HEK293 (cell line): Measurements from ENCODE around the gene FUBP3.

Experiments used
- CTCF ChIA-PET: fragments of 350-600 bp; formaldehyde crosslinking; extraction: SDS; loops from one replicate; lab custom pipeline; 2021; ENCODE audit warnings: antibody characterized with exemption; lab: Yijun Ruan, JAX
- POLR2A ChIA-PET: fragments of 300-600 bp; formaldehyde crosslinking; extraction: SDS; loops from one replicate; lab custom pipeline; 2020; ENCODE audit warnings: antibody characterized with exemption, inconsistent platforms; lab: Yijun Ruan, JAX
- H3K27ac ChIP-seq: fragments of 200-500 bp; sonication (Bioruptor generic); 2 replicates; pipeline ENCODE4 v1.5.1; 2014; ENCODE audit warnings: low read depth, low read length, control low read depth, inconsistent platforms; ENCODE audit errors: extremely low read depth
- H3K36me3 ChIP-seq, 2 experiments: fragments of 200-500 bp in 1 of 2; sonication (Bioruptor generic) in 1 of 2; 1 replicate in 1 of 2; 2 replicates in 1 of 2; pipeline ENCODE4 v1.5.1; 2014 to 2017; ENCODE audit warnings: inconsistent platforms in 2 of 2, low read length in 2 of 2; ENCODE audit not compliant: control insufficient read depth in 2 of 2, insufficient read depth in 1 of 2
- H3K4me1 ChIP-seq: fragments of 200-500 bp; sonication (Bioruptor generic); 2 replicates; pipeline ENCODE4 v1.5.1; 2014; ENCODE audit warnings: mild to moderate bottlenecking, low read length, inconsistent platforms; ENCODE audit not compliant: control insufficient read depth, insufficient read depth
- H3K4me3 ChIP-seq: 2 replicates; pipeline ENCODE4 v1.5.1; 2011; ENCODE audit warnings: low read depth, mild to moderate bottlenecking, control low read depth, low read length, moderate library complexity
- H3K9me3 ChIP-seq: fragments of 200-500 bp; sonication (Bioruptor generic); 2 replicates; pipeline ENCODE4 v1.5.1; 2014; ENCODE audit warnings: low read depth, low read length, inconsistent platforms; ENCODE audit not compliant: control insufficient read depth, insufficient read depth
- GFI1B ChIP-seq: fragments of 450-650 bp; formaldehyde crosslinking; IDR thresholded peaks from 2 replicates; pipeline ENCODE4 v1.5.1; 2016; ENCODE audit warnings: missing biosample characterization, missing genetic modification characterization
- HOXA7 ChIP-seq: sonication (generic); formaldehyde crosslinking; IDR thresholded peaks from 2 replicates; pipeline ENCODE4 v1.8.1; 2022; ENCODE audit warnings: missing genetic modification reagents, borderline replicate concordance
- ZBTB17 ChIP-seq: fragments of 450-650 bp; formaldehyde crosslinking; IDR thresholded peaks from 2 replicates; pipeline ENCODE4 v1.5.1; 2016; ENCODE audit warnings: missing biosample characterization, missing genetic modification characterization
- ZBTB21 ChIP-seq: fragments of 450-650 bp; formaldehyde crosslinking; IDR thresholded peaks from 2 replicates; pipeline ENCODE4 v1.5.1; 2017; ENCODE audit warnings: missing biosample characterization, missing genetic modification characterization
- ZFP37 ChIP-seq: fragments of 450-650 bp; formaldehyde crosslinking; IDR thresholded peaks from 2 replicates; pipeline ENCODE4 v1.5.1; 2016; ENCODE audit warnings: missing biosample characterization, missing genetic modification characterization
- ZNF133 ChIP-seq: fragments of 450-650 bp; formaldehyde crosslinking; IDR thresholded peaks from 2 replicates; pipeline ENCODE4 v1.5.1; 2016; ENCODE audit warnings: missing biosample characterization, missing genetic modification characterization
- ZNF202 ChIP-seq: fragments of 450-650 bp; formaldehyde crosslinking; IDR thresholded peaks from 2 replicates; pipeline ENCODE4 v1.5.1; 2016; ENCODE audit warnings: missing biosample characterization, missing genetic modification characterization, borderline replicate concordance
- ZNF423 ChIP-seq: fragments of 450-650 bp; formaldehyde crosslinking; IDR thresholded peaks from 2 replicates; pipeline ENCODE4 v1.5.1; 2016; ENCODE audit warnings: missing biosample characterization, missing genetic modification characterization
- ZNF48 ChIP-seq: fragments of 450-650 bp; formaldehyde crosslinking; IDR thresholded peaks from 2 replicates; pipeline ENCODE4 v1.5.1; 2016; ENCODE audit warnings: missing biosample characterization, missing genetic modification characterization
- ZNF510 ChIP-seq: fragments of 450-650 bp; formaldehyde crosslinking; IDR thresholded peaks from 2 replicates; pipeline ENCODE4 v1.5.1; 2018; ENCODE audit warnings: mild to moderate bottlenecking, missing genetic modification characterization, missing biosample characterization; ENCODE audit not compliant: insufficient replicate concordance
- ZNF585B ChIP-seq: fragments of 450-650 bp; formaldehyde crosslinking; IDR thresholded peaks from 2 replicates; pipeline ENCODE4 v1.5.1; 2016; ENCODE audit warnings: missing biosample characterization, missing genetic modification characterization
- ZNF596 ChIP-seq: fragments of 450-650 bp; IDR thresholded peaks from 2 replicates; pipeline ENCODE4 v1.5.0; 2018; ENCODE audit warnings: missing biosample characterization, mild to moderate bottlenecking, missing genetic modification characterization, moderate library complexity
- ZNF624 ChIP-seq: fragments of 450-650 bp; formaldehyde crosslinking; IDR thresholded peaks from 2 replicates; pipeline ENCODE4 v1.5.1; 2017; ENCODE audit warnings: missing biosample characterization, missing genetic modification characterization
- ZNF658 ChIP-seq: fragments of 450-650 bp; formaldehyde crosslinking; IDR thresholded peaks from 2 replicates; pipeline ENCODE4; 2016; ENCODE audit warnings: missing biosample characterization, missing genetic modification characterization
- ZNF776 ChIP-seq: fragments of 450-650 bp; formaldehyde crosslinking; IDR thresholded peaks from 2 replicates; pipeline ENCODE4 v1.5.0; 2017; ENCODE audit warnings: missing biosample characterization, missing genetic modification characterization, borderline replicate concordance
- ZNF791 ChIP-seq: fragments of 450-650 bp; formaldehyde crosslinking; IDR thresholded peaks from 2 replicates; pipeline ENCODE4 v1.5.1; 2016; ENCODE audit warnings: missing biosample characterization, missing genetic modification characterization
- ZNF792 ChIP-seq: fragments of 450-650 bp; formaldehyde crosslinking; IDR thresholded peaks from 2 replicates; pipeline ENCODE4 v1.5.1; 2016; ENCODE audit warnings: missing biosample characterization, missing genetic modification characterization
- ZNF843 ChIP-seq: fragments of 450-650 bp; formaldehyde crosslinking; IDR thresholded peaks from 2 replicates; pipeline ENCODE4 v1.5.1; 2016; ENCODE audit warnings: missing biosample characterization, missing genetic modification characterization
- ZSCAN16 ChIP-seq: fragments of 450-650 bp; formaldehyde crosslinking; IDR thresholded peaks from 2 replicates; pipeline ENCODE4 v1.5.1; 2016; ENCODE audit warnings: missing biosample characterization, missing genetic modification characterization
- ZSCAN30 ChIP-seq: fragments of 450-650 bp; IDR thresholded peaks from 2 replicates; pipeline ENCODE4 v1.5.1; 2018; ENCODE audit warnings: missing biosample characterization, mild to moderate bottlenecking, missing genetic modification characterization, moderate library complexity
- ZSCAN5A ChIP-seq: fragments of 450-650 bp; formaldehyde crosslinking; IDR thresholded peaks from 2 replicates; pipeline ENCODE4 v1.5.1; 2016; ENCODE audit warnings: missing biosample characterization, missing genetic modification characterization
- TF ChIP-seq, protein P1 (sequence below): fragments of 450-650 bp; formaldehyde crosslinking; IDR thresholded peaks from 2 replicates; pipeline ENCODE4 v1.5.1; 2016; ENCODE audit warnings: missing biosample characterization, missing genetic modification characterization, low read depth
- TF ChIP-seq, protein P2 (sequence below): fragments of 450-650 bp; IDR thresholded peaks from 2 replicates; pipeline ENCODE4 v1.5.1; 2018; ENCODE audit warnings: missing biosample characterization, mild to moderate bottlenecking, missing genetic modification characterization
- TF ChIP-seq, protein P3 (sequence below): fragments of 450-650 bp; formaldehyde crosslinking; IDR thresholded peaks from 2 replicates; pipeline ENCODE4 v1.5.1; 2016; ENCODE audit warnings: missing biosample characterization, missing genetic modification characterization
- TF ChIP-seq, protein P4 (sequence below): fragments of 450-650 bp; formaldehyde crosslinking; IDR thresholded peaks from 2 replicates; pipeline ENCODE4 v1.5.1; 2016; ENCODE audit warnings: missing biosample characterization, missing genetic modification characterization, borderline replicate concordance
- TF ChIP-seq, protein P5 (sequence below): fragments of 450-650 bp; formaldehyde crosslinking; IDR thresholded peaks from 2 replicates; pipeline ENCODE4 v1.5.0; 2017; ENCODE audit warnings: missing biosample characterization, missing genetic modification characterization, borderline replicate concordance

The FUBP3 gene

GRCh38 chr9:130642926-130643325 is 63.5 kb downstream of the FUBP3 start:
- Histone ChIP-seq H3K36me3 (peaks cover 0 to 8% of the 10 kb centered on the region in 2 experiments; a peak in 2 of 3 replicates), H3K27ac (no peak overlapping the region), H3K9me3 (no peaks in the 10 kb centered on the region), H3K4me1 (no peaks in the 10 kb centered on the region), H3K4me3 (no peak overlapping the region)
- TF ChIP-seq ZNF658 (no peak), HOXA7 (CRISPR knock-in tag) (no peak), ZFP37 (tag by site-specific recombination) (no peak), ZNF510 (tag by site-specific recombination) (no peak), ZNF133 (no peak), ZBTB21 (no peak), ZNF791 (tag by site-specific recombination) (no peak), ZNF423 (tag by site-specific recombination) (no peak), ZSCAN16 (tag by site-specific recombination) (no peak), ZNF596 (tag by site-specific recombination) (no peak)
- TF ChIP-seq, protein P1, sequence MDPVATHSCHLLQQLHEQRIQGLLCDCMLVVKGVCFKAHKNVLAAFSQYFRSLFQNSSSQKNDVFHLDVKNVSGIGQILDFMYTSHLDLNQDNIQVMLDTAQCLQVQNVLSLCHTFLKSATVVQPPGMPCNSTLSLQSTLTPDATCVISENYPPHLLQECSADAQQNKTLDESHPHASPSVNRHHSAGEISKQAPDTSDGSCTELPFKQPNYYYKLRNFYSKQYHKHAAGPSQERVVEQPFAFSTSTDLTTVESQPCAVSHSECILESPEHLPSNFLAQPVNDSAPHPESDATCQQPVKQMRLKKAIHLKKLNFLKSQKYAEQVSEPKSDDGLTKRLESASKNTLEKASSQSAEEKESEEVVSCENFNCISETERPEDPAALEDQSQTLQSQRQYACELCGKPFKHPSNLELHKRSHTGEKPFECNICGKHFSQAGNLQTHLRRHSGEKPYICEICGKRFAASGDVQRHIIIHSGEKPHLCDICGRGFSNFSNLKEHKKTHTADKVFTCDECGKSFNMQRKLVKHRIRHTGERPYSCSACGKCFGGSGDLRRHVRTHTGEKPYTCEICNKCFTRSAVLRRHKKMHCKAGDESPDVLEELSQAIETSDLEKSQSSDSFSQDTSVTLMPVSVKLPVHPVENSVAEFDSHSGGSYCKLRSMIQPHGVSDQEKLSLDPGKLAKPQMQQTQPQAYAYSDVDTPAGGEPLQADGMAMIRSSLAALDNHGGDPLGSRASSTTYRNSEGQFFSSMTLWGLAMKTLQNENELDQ = no peak
- TF ChIP-seq, protein P2, sequence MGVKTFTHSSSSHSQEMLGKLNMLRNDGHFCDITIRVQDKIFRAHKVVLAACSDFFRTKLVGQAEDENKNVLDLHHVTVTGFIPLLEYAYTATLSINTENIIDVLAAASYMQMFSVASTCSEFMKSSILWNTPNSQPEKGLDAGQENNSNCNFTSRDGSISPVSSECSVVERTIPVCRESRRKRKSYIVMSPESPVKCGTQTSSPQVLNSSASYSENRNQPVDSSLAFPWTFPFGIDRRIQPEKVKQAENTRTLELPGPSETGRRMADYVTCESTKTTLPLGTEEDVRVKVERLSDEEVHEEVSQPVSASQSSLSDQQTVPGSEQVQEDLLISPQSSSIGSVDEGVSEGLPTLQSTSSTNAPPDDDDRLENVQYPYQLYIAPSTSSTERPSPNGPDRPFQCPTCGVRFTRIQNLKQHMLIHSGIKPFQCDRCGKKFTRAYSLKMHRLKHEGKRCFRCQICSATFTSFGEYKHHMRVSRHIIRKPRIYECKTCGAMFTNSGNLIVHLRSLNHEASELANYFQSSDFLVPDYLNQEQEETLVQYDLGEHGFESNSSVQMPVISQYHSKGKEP (tag by site-specific recombination) = no peak
- TF ChIP-seq, protein P3, sequence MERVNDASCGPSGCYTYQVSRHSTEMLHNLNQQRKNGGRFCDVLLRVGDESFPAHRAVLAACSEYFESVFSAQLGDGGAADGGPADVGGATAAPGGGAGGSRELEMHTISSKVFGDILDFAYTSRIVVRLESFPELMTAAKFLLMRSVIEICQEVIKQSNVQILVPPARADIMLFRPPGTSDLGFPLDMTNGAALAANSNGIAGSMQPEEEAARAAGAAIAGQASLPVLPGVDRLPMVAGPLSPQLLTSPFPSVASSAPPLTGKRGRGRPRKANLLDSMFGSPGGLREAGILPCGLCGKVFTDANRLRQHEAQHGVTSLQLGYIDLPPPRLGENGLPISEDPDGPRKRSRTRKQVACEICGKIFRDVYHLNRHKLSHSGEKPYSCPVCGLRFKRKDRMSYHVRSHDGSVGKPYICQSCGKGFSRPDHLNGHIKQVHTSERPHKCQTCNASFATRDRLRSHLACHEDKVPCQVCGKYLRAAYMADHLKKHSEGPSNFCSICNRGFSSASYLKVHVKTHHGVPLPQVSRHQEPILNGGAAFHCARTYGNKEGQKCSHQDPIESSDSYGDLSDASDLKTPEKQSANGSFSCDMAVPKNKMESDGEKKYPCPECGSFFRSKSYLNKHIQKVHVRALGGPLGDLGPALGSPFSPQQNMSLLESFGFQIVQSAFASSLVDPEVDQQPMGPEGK (tag by site-specific recombination) = no peak
- ChIA-PET POLR2A (no interaction called here), CTCF (no interaction called here)

DNA sequence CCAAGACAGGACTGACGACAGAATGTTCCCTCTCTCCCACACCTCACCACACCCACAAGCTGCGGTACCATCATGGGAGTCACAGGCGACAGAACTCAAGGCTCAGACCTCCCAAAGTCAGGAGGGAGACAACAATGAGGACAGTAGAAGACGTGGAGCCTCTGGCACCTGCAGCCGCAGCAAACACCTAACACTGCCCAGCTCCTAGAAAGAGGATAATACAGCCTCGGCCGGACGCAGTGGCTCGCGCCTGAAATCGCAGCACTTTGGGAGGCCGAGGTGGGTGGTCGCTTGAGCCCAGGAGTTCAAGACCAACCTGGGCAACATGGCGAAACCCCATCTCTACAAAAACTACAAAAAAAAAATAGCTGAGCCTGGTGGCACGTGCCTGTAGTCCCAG is 71.8 kb downstream of the FUBP3 start:
- POLR2A ChIA-PET = interaction anchor here (0.6 kb wide), 1 partner anchor 39 kb away, joined by 5 read pairs; no protein-coding TSS in a partner anchor
- no peaks in the 10 kb centered on the region for H3K9me3 ChIP-seq
- CTCF ChIA-PET = interaction anchor here (0.6 to 1.0 kb wide), 2 partner anchors 190 to 382 kb away, joined by 3 to 4 read pairs; no protein-coding TSS in a partner anchor
- H3K36me3 ChIP-seq = no peaks in the 10 kb centered on the region
- H3K4me1 ChIP-seq = no peaks in the 10 kb centered on the region
- no peak overlapping the region for H3K27ac ChIP-seq
- H3K4me3 ChIP-seq = no peak overlapping the region
- TF ChIP-seq ZBTB17 (tag by site-specific recombination) (no peak), ZNF585B (tag by site-specific recombination) (no peak), ZSCAN30 (no peak), GFI1B (tag by site-specific recombination) (no peak), ZNF624 (tag by site-specific recombination) (no peak), ZNF202 (tag by site-specific recombination) (no peak), ZNF792 (tag by site-specific recombination) (no peak), ZNF843 (tag by site-specific recombination) (no peak), ZNF48 (tag by site-specific recombination) (no peak), ZNF776 (no peak), ZSCAN5A (tag by site-specific recombination) (no peak)
- TF ChIP-seq, protein P4, sequence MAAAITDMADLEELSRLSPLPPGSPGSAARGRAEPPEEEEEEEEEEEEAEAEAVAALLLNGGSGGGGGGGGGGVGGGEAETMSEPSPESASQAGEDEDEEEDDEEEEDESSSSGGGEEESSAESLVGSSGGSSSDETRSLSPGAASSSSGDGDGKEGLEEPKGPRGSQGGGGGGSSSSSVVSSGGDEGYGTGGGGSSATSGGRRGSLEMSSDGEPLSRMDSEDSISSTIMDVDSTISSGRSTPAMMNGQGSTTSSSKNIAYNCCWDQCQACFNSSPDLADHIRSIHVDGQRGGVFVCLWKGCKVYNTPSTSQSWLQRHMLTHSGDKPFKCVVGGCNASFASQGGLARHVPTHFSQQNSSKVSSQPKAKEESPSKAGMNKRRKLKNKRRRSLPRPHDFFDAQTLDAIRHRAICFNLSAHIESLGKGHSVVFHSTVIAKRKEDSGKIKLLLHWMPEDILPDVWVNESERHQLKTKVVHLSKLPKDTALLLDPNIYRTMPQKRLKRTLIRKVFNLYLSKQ (tag by site-specific recombination) = no peak
- TF ChIP-seq, protein P5, sequence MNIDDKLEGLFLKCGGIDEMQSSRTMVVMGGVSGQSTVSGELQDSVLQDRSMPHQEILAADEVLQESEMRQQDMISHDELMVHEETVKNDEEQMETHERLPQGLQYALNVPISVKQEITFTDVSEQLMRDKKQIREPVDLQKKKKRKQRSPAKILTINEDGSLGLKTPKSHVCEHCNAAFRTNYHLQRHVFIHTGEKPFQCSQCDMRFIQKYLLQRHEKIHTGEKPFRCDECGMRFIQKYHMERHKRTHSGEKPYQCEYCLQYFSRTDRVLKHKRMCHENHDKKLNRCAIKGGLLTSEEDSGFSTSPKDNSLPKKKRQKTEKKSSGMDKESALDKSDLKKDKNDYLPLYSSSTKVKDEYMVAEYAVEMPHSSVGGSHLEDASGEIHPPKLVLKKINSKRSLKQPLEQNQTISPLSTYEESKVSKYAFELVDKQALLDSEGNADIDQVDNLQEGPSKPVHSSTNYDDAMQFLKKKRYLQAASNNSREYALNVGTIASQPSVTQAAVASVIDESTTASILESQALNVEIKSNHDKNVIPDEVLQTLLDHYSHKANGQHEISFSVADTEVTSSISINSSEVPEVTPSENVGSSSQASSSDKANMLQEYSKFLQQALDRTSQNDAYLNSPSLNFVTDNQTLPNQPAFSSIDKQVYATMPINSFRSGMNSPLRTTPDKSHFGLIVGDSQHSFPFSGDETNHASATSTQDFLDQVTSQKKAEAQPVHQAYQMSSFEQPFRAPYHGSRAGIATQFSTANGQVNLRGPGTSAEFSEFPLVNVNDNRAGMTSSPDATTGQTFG (tag by site-specific recombination) = no peak
